Stimulated activated CD4-positive, alpha-beta T cell treated with anti-CD3 and anti-CD28 coated beads, Interleukin-15, amount 100 ng/mL, for 48 hours (primary cell): ENCODE measurements around the gene LCLAT1.
A peak's percentile ranks its signal among the peaks of the same experiment; 100 is the strongest.

Experiments used
- DNase-seq, 2 donors: peaks; one replicate each; pipeline ENCODE4 v3.0.0-alpha.2; 2020; ENCODE audit warnings: low read depth in 2 of 2

Gene LCLAT1

GRCh38 chr2:30514848-30515435 is 67.9 kb downstream of the LCLAT1 start:
- no peak for DNase-seq

GRCh38 chr2:30516166-30516565 is 69.1 kb downstream of the LCLAT1 start:
- DNase-seq: no peak

GRCh38 chr2:30519796-30520195 is 72.8 kb downstream of the LCLAT1 start:
- DNase-seq: no peak

- no peak for DNase-seq
Observed at GRCh38 chr2:30522421-30522820, 75.4 kb downstream of the LCLAT1 start.

- DNase-seq: no peak
Observed at GRCh38 chr2:30527411-30527810, 80.4 kb downstream of the LCLAT1 start.

- no peak for DNase-seq
Observed at GRCh38 chr2:30527859-30528258, 80.8 kb downstream of the LCLAT1 start.

- DNase-seq: no peak
Observed at GRCh38 chr2:30530346-30530745, 83.3 kb downstream of the LCLAT1 start.

GRCh38 chr2:30541680-30542079 is 94.6 kb downstream of the LCLAT1 start:
- no peak for DNase-seq

GRCh38 chr2:30545875-30546274 is 98.8 kb downstream of the LCLAT1 start:
- DNase-seq: no peak

GRCh38 chr2:30548386-30548785 is 101.3 kb downstream of the LCLAT1 start:
- no peak for DNase-seq

- no peak for DNase-seq
Observed at GRCh38 chr2:30549096-30549495, 102.0 kb downstream of the LCLAT1 start.

- no peak for DNase-seq
Observed at GRCh38 chr2:30559544-30560275, 112.7 kb downstream of the LCLAT1 start.

- DNase-seq: no peak
Observed at GRCh38 chr2:30561349-30561748, 114.3 kb downstream of the LCLAT1 start.

- DNase-seq: peak in 1 of 2 donors; percentile 1
Observed at GRCh38 chr2:30565851-30566358, 118.9 kb downstream of the LCLAT1 start.

- no peak for DNase-seq
Observed at GRCh38 chr2:30566631-30567030, 119.6 kb downstream of the LCLAT1 start.

GRCh38 chr2:30567317-30567716 is 120.3 kb downstream of the LCLAT1 start:
- no peak for DNase-seq

GRCh38 chr2:30569946-30570345 is 122.9 kb downstream of the LCLAT1 start:
- no peak for DNase-seq

GRCh38 chr2:30577151-30577550 is 130.1 kb downstream of the LCLAT1 start:
- DNase-seq: no peak

GRCh38 chr2:30580391-30580790 is 133.3 kb downstream of the LCLAT1 start:
- DNase-seq: no peak

- no peak for DNase-seq
Observed at GRCh38 chr2:30582521-30582920, 135.5 kb downstream of the LCLAT1 start.

GRCh38 chr2:30583204-30583749 is 136.2 kb downstream of the LCLAT1 start:
- DNase-seq: no peak

GRCh38 chr2:30584116-30584515 is 137.1 kb downstream of the LCLAT1 start:
- DNase-seq: no peak

GRCh38 chr2:30588994-30589393 is 141.9 kb downstream of the LCLAT1 start:
- no peak for DNase-seq
